ENCODE results near the gene PRKCE. TPM values are rescaled to one million over a fixed set of nuclear protein-coding genes. Genes with fewer than 3 reads are reported as not detected.

PRKCE gene
- total RNA-seq, 2 experiments from 2014 or later: 17.0 to 42.1 TPM

- ChIA-PET POLR2A (interaction anchor here (0.5 to 0.8 kb wide), 2 partner anchors 103 to 284 kb away, joined by 3 to 6 read pairs; partner anchors contain the start of gene PRKCE), CTCF (ENCODE audit: unreplicated experiment) (interaction anchor here (0.9 kb wide), 1 partner anchor 297 kb away, joined by 3 read pairs; no protein-coding TSS in a partner anchor)
- no peaks in the 10 kb centered on the region for H3K79me2 ChIP-seq (ENCODE audit: insufficient read depth, low read depth, low read length)
- no peak for TF ChIP-seq EZH2phosphoT487 (IDR thresholded peaks at IDR 0.05; ENCODE audit: borderline replicate concordance, low read depth, low read length)
- peak; percentile 78 for TF ChIP-seq CTCF (conservative IDR thresholded peaks at IDR 0.05; ENCODE audit: low read length)
- BruUV-seq (replicated peaks): no TSS peak
- intact Hi-C loops (cut with micrococcal nuclease; ENCODE audit: unreplicated experiment): loop anchor here (1.0 to 5.0 kb wide), 4 partner anchors 100 to 293 kb away; no protein-coding TSS in a partner anchor
- H3K4me2 ChIP-seq (ENCODE audit: low read length): no peak overlapping the region
- H3K4me1 ChIP-seq (ENCODE audit: insufficient read depth, low read length, poor library complexity, severe bottlenecking): peaks cover 5% of the 10 kb centered on the region
- DNase-seq (ENCODE audit: low spot score): peak; percentile 68
- no peak overlapping the region for H3K4me3 ChIP-seq (ENCODE audit: low read depth, low read length, poor library complexity, severe bottlenecking)
- no peaks in the 10 kb centered on the region for H4K20me1 ChIP-seq (ENCODE audit: insufficient read depth, low read length)
- H3K9me2 ChIP-seq (ENCODE audit: insufficient read depth, low read length): no peaks in the 10 kb centered on the region
- no peaks in the 10 kb centered on the region for H3K36me3 ChIP-seq (ENCODE audit: insufficient read depth, low read length)
- H3K9me3 ChIP-seq (ENCODE audit: low read length): no peaks in the 10 kb centered on the region
- H3K27ac ChIP-seq (ENCODE audit: low read depth, low read length, poor library complexity, severe bottlenecking): no peak overlapping the region
- no peak overlapping the region for H2AFZ ChIP-seq (ENCODE audit: low read length)
Observed at GRCh38 chr2:45935791-45936622, 284.5 kb downstream of the PRKCE start.

GRCh38 chr2:45936623-45936979, 285.1 kb downstream of the PRKCE start:
- Histone ChIP-seq H3K9me2 (ENCODE audit: insufficient read depth, low read length) (no peaks in the 10 kb centered on the region), H3K4me2 (ENCODE audit: low read length) (no peak overlapping the region), H2AFZ (ENCODE audit: low read length) (no peak overlapping the region), H4K20me1 (ENCODE audit: insufficient read depth, low read length) (no peaks in the 10 kb centered on the region), H3K9me3 (ENCODE audit: low read length) (no peaks in the 10 kb centered on the region), H3K4me3 (ENCODE audit: low read depth, low read length, poor library complexity, severe bottlenecking) (no peak overlapping the region), H3K79me2 (ENCODE audit: insufficient read depth, low read depth, low read length) (no peaks in the 10 kb centered on the region), H3K4me1 (ENCODE audit: insufficient read depth, low read length, poor library complexity, severe bottlenecking) (peaks cover 5% of the 10 kb centered on the region), H3K27ac (ENCODE audit: low read depth, low read length, poor library complexity, severe bottlenecking) (no peak overlapping the region), H3K36me3 (ENCODE audit: insufficient read depth, low read length) (no peaks in the 10 kb centered on the region)
- intact Hi-C loops (cut with micrococcal nuclease; ENCODE audit: unreplicated experiment): loop anchor here (1.0 to 5.0 kb wide), 4 partner anchors 100 to 293 kb away; no protein-coding TSS in a partner anchor
- POLR2A ChIA-PET: no interaction called here
- no TSS peak for BruUV-seq (replicated peaks)
- TF ChIP-seq EZH2phosphoT487 (IDR thresholded peaks at IDR 0.05; ENCODE audit: borderline replicate concordance, low read depth, low read length): no peak
- TF ChIP-seq CTCF (conservative IDR thresholded peaks at IDR 0.05; ENCODE audit: low read length): peak; percentile 8; the same call in 1 of the 2 replicates
- DNase-seq (ENCODE audit: low spot score): no peak
- CTCF ChIA-PET (ENCODE audit: unreplicated experiment): interaction anchor here (0.9 kb wide), 1 partner anchor 297 kb away, joined by 3 read pairs; no protein-coding TSS in a partner anchor

GRCh38 chr2:45937990-45938389, 286.5 kb downstream of the PRKCE start:
- H3K27ac ChIP-seq (ENCODE audit: low read depth, low read length, poor library complexity, severe bottlenecking): no peak overlapping the region
- ChIA-PET CTCF (ENCODE audit: unreplicated experiment) (no interaction called here), POLR2A (interaction anchor here (0.5 kb wide), 1 partner anchor 379 kb away, joined by 4 read pairs; no protein-coding TSS in a partner anchor)
- H3K36me3 ChIP-seq (ENCODE audit: insufficient read depth, low read length): no peaks in the 10 kb centered on the region
- intact Hi-C loops (cut with micrococcal nuclease; ENCODE audit: unreplicated experiment): loop anchor here (5.0 kb wide), 2 partner anchors 161 to 211 kb away; no protein-coding TSS in a partner anchor
- peaks cover 5% of the 10 kb centered on the region for H3K4me1 ChIP-seq (ENCODE audit: insufficient read depth, low read length, poor library complexity, severe bottlenecking)
- DNase-seq (ENCODE audit: low spot score): no peak
- no peak overlapping the region for H2AFZ ChIP-seq (ENCODE audit: low read length)
- no TSS peak for BruUV-seq (replicated peaks)
- H4K20me1 ChIP-seq (ENCODE audit: insufficient read depth, low read length): no peaks in the 10 kb centered on the region
- H3K9me2 ChIP-seq (ENCODE audit: insufficient read depth, low read length): no peaks in the 10 kb centered on the region
- H3K9me3 ChIP-seq (ENCODE audit: low read length): no peaks in the 10 kb centered on the region
- H3K79me2 ChIP-seq (ENCODE audit: insufficient read depth, low read depth, low read length): no peaks in the 10 kb centered on the region
- TF ChIP-seq EZH2phosphoT487 (IDR thresholded peaks at IDR 0.05; ENCODE audit: borderline replicate concordance, low read depth, low read length) (no peak), CTCF (conservative IDR thresholded peaks at IDR 0.05; ENCODE audit: low read length) (no peak)
- no peak overlapping the region for H3K4me3 ChIP-seq (ENCODE audit: low read depth, low read length, poor library complexity, severe bottlenecking)
- no peak overlapping the region for H3K4me2 ChIP-seq (ENCODE audit: low read length)

Measured in OCI-LY7 (cell line).